Measurements from ENCODE around the gene PCDH17. TPM values are rescaled to one million over a fixed set of nuclear protein-coding genes. Genes with fewer than 3 reads are reported as not detected.

Gene PCDH17
- total RNA-seq, 1 donor from 2014 or later = 3.3 TPM

DNA sequence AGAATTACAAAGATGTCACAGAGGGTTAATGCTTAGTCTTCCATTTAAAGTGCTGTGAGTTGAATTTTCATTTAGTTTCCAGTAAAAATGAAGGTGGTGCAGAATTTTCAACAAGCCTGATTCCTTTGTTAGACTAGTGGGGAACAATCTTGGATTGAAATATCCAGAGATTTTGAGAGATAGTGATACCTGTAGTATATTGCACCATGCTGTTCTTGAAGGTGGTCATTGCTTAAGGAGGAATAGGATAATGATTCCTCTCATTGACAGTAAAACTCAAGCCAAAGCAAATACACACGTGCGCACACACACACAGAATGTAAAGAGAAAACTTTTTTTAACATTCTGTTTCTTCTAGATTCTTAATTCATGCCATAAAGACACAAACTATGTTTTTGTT, 5.3 kb downstream of the PCDH17 start:
- no peak for DNase-seq

DNA sequence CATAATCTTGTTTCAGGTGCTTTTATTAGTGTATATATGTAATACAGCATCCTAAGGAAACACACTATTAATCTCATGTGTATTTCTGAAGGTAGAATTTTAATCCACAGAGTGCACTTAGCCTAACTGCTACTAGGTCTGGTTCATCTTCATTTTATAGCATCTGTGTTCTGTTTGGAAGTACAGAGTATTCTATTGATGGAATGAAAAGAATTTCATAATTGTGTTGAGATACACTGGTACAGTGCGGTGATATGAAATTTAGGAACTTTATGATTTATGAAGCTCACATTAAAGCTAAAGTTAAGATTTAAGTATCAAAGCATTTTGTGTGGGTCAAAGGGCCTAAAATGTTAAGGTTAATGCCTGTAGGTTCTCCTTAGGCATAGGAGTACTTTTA, 6.0 kb downstream of the PCDH17 start:
- no peak for DNase-seq

- DNase-seq = peak; percentile 12
Observed at GRCh38 chr13:57638186-57638890, 6.8 kb downstream of the PCDH17 start.

- DNase-seq = no peak
Observed at GRCh38 chr13:57640607-57641006, 9.1 kb downstream of the PCDH17 start.

GRCh38 chr13:57641051-57641450, 9.5 kb downstream of the PCDH17 start:
- no peak for DNase-seq

GRCh38 chr13:57644106-57644505, 12.6 kb downstream of the PCDH17 start:
- DNase-seq = no peak

DNA sequence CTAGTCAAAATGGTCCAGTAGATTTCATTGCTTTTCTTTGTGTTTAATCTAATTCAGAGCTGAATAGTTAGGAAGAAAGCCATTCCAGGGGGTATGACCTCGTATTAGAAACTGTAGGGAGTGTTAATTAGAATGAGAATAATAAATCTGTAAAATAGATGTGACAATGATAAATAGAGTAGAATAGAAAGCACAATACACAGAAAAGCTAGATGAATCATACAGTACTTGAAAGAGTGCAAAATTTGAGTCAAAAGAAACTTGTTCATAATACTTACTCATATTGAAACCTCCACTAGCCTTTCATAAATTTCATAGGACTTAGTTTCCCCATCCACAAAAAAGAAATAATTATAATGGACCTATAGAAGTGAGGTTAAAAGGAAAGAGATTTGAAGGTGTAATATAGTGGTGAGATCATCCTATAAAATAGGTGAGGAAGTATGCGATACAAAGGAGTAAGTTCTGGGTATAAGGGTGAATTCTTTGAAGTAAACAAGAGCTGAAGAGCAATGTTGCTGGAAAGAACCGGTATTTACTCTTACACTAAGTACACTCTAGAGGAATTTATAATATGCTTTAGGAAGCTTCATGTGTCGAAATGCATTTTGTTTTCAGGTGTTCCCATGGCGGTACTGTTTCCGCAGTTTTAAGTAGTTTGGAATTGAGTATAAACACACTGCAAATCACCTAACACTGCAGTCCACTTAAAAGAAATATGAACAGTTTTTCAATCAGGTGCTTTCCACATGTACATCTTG, 21.9 kb downstream of the PCDH17 start:
- DNase-seq = no peak

DNA sequence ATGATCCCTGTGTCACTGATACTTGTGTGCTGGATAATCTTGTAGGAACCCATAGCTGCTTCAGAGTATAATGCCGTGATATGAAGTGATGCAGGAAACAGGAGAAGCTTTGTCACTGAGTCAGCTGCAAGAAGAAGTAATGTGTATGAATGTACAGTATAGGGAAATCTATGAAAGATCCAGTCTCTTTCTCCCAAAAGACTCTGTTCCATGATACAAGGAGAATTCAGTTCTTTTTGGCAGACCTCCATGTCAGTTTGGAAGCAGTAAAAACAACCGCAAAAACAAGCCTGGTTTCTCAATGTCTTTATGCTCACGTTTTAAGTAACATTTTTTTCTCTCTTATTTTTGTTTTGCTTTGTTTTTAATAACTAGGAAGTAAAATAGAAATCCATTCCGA, 33.9 kb downstream of the PCDH17 start:
- peak; percentile 6 for DNase-seq

GRCh38 chr13:57666131-57666953, 34.8 kb downstream of the PCDH17 start:
- no peak for DNase-seq

DNA sequence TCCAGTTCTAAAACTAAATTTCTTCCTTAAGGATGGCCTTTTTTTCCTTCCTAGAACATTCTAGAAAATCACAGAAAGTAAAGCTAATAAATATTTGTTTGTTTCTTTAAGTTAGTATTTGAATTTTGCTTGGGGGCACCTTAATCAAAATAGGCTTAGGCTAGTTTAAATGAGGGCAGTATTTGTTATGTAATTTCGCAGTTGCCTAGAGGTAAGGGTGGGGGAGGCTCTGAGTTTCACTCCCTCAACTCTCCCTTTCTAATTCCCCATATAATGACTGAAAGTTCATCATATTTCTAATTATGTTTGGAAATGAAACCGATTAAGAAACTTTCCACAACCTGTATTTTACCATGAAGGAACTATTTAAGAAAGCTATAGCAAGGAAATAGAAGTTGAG, 40.6 kb downstream of the PCDH17 start:
- DNase-seq = no peak

DNA sequence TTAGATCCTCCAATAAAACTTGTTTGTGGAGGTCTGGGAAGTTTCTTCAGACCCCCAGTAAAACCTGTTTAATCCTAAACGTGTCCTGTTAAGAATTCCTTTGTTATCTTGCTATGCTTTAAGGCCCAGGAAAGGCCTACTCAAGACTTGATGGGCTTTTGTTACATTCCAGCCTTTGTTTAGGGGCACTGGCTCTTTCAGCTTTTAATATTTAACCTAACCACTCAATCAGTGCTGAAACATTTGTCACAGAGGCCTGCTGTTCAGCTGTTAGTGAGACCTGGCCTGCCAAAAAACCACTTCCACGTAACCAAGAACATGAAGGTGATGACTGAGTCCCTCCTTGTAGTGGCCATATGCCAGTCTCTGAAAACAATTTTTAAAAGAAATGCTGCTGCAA, 41.7 kb downstream of the PCDH17 start:
- DNase-seq = no peak

DNA sequence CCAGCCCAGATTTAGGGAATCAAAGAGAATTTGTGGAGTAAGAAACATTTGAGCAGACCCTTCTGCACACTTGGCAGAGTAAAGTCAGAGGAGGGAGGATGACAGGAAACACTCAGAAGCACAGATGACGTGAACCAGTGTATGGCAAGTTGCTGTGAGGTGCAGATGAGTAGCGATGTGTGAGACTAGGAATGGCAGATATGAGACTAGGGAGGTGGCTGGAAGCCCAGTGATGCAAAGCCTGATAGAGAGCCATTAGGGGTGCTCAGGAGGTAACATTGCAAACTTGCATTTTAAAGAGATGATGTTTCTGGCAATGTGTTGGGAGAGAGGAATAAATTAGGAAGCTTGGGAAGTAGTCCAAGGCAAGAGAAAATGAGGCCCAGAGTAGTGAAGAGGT, 44.0 kb downstream of the PCDH17 start:
- peak; percentile 27 for DNase-seq

- no peak for DNase-seq
Observed at GRCh38 chr13:57680609-57681008, 49.1 kb downstream of the PCDH17 start.

DNA sequence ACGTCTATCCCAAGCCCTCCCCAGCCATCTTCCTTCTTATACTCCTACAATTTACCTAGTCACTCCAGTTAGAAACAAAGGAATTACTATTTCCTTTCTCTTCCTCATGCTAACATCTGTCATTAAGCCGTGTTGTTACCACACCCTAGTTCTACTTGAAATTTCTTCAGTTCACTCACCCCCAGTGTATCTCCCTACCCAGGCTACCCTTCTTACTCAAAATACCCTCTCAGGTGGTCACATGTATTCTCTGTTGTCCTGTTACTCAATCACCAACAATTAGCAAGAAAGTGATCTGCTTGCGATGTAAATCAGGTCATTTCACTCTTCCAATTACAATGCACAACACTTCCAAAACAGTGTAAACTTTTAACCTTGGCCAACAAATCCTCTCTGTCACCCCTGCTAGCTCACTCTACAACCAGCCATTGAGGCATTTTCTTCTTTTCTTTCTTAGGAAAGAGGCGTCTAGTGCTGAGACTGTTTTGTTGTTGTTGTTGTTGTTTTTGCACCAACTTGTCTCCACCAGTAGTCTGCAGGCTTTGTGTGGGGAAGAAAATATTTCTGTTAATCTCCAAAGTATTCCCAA, 50.7 kb downstream of the PCDH17 start:
- DNase-seq = no peak

DNA sequence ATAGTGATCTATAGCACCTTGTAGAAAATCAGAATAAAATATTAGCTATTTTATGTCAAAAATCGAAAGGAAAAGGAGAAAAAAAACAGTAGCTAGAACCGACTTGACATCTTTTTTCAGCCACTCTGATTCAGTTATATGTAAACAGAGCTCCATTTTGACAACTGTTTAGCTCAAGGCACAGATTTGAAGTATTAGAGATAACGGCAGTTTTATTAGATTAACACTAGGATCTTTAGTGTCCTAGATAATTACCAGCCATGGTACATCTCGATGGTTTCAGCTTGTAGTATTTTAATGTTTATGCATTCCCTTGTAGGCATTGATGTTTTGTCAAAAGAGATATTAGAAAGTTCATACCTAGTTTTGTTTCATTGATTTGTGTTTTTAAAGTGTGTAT, 67.3 kb downstream of the PCDH17 start:
- DNase-seq = no peak

DNA sequence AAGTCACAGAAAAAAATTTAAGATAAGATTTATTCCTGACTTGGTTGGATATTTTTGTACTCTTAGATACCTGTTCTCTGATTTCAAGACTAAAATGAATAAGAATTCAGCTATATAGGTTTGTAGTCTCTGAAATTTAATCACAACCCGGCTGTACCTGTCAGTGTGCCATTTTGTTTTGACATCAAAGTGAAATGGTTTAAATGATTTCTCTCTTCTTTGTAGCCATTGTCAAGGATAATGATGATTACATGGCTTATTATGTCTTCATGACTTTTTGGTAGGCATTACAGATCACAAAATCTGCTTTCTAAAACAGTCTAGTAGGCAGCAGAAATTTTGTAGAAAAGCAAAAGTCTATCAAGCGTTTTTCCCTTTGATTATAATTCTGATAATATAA, 72.5 kb downstream of the PCDH17 start:
- DNase-seq = no peak

DNA sequence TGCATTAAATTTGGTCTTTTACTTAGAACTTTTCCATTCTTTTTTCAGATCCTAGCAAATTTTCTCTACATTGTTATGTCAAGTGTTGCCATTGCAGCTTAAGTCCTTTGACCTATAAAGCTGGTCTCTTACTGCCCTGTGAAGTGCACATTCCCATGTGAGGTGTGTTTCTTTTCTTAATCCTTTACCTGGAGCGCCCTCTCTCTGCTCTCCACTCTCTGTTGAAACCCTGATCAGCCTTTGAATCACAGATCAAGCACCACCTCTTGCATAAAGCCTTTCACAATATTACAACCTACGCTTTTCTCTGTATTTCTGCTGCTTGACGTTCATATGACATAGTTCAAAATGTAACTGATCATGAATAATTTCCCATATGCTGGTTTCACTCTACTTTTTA, 84.8 kb downstream of the PCDH17 start:
- DNase-seq = no peak

DNA sequence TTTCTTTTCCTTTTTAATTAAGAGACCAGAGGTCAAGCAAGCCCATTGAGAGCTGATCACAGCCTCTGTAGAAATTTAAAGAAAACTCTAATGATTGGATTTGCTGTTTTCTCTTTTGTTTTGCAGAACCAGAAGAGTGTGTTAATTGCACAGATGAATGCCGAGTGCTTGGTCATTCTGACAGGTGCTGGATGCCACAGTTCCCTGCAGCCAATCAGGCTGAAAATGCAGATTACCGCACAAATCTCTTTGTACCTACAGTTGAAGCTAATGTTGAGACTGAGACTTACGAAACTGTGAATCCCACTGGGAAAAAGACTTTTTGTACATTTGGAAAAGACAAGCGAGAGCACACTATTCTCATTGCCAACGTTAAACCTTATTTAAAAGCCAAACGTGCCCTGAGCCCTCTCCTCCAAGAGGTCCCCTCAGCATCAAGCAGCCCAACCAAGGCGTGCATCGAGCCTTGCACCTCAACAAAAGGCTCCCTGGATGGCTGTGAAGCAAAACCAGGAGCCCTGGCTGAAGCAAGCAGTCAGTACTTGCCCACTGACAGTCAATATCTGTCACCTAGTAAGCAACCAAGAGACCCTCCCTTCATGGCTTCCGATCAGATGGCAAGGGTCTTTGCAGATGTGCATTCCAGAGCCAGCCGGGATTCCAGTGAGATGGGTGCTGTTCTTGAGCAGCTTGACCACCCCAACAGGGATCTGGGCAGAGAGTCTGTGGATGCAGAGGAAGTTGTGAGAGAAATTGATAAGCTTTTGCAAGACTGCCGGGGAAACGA, 93.1 kb downstream of the PCDH17 start:
- no peak for DNase-seq

DNA sequence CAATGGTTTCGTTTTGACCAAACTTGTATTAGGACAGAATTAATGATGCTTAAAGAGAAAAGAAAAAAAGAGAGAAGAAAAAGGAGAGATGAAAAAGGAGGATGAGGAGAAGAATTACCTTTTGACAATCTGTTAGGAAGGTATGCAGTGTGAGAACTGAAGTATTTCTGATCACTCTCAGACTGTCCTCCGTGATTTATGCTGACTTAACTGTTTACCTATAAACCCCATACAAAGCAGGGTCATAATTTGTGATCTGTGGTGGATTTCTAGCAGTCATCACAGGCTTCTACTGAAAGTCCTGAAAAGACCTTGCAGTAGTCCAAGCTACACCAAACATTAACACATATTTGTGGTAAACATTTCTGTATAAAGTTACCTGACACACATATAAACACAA, 93.9 kb downstream of the PCDH17 start:
- no peak for DNase-seq

- no peak for DNase-seq
Observed at GRCh38 chr13:57726981-57727380, 95.4 kb downstream of the PCDH17 start.

GRCh38 chr13:57734306-57734705, 102.8 kb downstream of the PCDH17 start:
- no peak for DNase-seq

DNA sequence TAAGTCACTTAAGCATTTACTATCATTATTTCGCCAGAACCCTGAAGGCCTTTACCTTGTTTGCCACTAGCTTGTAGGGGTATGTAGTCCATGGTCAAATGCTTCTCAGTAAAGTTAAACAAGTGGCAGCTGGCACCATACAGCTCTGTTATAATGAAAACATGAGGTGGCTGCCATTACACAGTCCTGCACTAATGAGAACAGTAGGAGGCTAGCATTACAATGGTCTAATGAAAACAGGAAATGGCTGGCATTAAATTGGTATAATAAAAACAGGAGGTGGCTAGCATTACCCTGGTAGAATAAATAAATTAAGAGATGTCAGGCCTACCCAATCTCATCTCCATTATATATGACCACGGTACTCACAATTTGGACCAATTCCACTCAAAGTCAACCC, 107.5 kb downstream of the PCDH17 start:
- DNase-seq = no peak
